Measurements from ENCODE around the gene GALNT8.

Gene GALNT8

DNA sequence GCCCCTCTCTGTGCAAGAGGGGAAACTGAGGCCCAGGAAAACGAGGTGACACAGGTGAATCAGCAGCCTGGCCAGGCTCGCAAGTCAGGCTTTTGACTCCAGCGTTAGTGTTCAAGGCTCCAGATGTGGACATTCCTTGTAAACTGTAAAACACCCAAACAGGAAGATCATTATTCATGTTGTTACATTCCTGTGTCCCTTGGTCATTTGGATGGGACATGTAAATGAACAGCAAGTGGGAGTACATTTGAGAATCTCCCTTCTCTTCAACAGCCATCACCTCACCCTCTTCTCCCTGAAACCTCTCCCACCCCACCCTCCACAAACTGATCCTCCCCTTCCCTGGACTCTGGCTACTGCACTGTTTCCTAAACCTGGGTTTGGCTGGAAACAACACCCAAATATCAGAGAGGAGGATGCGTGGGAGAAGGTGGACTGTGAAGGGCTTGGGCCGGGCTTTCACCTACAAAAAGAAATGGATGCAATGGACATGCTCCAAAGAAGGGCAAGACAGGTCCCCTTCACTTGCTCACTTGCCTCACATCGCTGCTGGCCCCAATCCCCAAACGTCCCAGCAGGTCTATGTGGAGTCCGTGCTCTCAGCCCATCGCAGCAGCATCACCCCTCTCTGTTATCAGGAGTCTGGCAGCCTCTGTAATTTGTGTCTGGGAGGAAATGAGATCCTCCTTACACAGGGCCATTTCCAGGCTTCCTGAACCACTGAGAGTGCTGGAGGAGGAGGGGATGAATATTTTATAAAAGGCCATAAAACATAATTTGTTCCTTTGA lies 76.7 kb downstream of the GALNT8 start:
- no peak for DNase-seq (ENCODE audit: low spot score)

DNA sequence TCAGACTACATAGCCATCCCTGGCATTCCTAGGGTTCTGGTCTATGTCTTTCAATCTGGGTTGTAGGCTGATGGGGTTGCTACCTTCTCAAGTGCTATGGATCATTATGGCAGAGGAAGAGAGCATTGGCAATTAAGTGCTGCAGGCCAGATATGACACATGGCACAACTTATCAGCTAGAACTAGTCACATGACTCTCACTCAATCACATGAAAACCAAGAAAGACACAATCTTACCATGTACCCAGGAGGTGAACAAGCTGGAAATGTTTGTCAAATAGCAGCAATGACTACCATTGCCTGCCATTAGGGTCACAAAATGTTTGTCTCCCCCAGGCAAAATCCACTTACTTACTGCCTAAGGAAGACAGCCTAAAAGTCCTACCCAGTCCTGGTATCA lies 80.4 kb downstream of the GALNT8 start:
- no peak for DNase-seq (ENCODE audit: low spot score)

DNA sequence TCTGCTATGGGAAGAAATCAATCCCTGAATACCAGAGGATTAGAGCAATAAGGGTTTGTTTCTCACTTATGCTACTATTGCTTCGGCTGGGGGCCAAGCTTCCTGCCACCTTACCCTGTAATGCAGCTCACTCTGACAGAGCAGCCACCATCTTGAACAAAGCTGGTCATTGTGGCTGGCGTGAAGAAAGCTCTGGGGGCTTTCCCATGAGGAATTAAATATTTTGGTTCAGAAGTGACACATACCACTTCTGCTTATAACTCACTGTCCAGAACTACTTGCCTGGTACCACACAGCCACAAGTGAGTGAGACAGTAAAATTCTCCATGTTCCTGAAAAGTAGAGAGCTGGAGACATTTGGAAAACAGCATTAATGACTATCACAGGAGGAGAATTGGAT lies 82.6 kb downstream of the GALNT8 start:
- DNase-seq (ENCODE audit: low spot score), result no peak

DNA sequence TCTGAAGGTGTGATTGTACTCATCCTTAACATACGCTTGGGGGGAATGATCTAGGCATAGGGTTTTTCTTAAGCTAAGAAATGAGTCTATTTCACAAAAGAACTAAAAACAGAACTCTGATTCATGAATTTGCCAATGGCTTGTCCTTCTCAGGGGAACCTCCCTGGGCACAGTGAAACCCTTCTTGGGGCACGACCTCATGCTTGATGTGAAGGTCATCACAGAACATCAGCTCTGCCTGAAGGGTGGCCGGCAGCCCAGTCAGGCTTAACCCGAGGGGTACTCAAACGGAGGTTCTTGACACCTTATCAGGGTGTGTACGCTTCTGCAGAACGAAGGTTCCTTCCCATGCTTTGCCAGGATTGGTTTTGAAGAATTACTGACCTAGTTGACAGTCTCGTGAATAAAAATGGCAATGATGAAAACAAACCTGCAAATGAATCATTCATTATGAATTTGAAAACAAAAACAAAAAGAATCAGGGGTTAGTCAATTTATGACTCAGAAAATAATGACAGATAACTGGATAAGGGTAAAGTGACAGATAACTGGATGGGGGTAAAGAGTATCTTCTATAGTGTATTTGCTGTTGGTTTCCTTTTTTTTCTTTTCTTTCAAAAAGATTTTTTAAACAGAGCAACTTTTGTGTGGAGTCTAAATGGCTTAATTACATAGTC lies 86.4 kb downstream of the GALNT8 start:
- no peak for DNase-seq (ENCODE audit: low spot score)

DNA sequence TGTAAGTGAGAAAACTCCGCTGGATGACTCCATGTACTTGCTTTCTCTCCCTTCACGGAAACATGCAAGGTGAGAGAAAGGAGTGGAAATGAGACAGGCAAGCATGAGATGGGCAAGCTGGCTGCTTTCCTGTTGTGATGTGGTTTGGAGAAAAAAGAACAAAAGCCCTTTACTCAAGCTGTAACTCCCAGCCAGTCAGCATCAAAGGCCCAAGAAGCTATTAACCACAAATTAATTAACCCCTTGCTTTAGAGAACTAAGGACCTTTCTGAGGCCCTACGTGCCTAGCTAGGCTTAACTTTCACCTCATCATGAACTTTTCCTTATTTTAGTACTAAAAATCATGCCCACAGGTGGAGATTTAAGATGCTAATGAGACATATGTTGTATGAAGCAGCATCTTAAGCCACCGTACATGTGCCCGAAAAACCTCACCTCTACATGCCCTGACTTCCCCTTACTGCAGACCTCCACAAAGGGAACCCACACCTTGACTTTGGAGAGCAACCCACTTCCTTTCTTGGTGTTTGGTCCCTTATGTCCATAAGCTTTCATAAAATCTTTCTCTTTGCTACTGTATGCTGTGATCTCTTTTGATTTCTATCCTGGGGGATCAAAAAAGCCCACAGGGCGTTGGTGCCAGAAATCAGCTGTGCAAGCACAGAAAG lies 87.0 kb downstream of the GALNT8 start:
- DNase-seq (ENCODE audit: low spot score), result no peak

DNA sequence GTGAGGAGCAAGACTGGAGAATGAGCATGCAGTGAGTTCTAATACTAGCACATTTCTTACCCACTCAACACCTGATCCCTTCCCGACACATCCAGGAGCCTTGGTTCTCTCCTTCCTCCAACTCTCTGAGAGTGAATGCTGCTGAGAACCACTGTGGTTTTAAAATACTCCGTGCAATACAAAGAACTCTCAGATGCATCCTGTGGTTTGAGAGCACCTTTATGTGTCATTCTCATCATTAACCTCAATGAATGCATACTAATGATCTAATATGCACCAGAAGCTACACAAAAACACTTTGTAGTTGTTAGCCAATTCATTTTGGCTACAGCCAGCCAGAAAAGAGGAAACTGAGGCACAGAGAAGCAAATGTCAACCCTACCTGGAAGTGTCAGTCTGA lies 87.6 kb downstream of the GALNT8 start:
- DNase-seq (ENCODE audit: low spot score), result no peak

DNA sequence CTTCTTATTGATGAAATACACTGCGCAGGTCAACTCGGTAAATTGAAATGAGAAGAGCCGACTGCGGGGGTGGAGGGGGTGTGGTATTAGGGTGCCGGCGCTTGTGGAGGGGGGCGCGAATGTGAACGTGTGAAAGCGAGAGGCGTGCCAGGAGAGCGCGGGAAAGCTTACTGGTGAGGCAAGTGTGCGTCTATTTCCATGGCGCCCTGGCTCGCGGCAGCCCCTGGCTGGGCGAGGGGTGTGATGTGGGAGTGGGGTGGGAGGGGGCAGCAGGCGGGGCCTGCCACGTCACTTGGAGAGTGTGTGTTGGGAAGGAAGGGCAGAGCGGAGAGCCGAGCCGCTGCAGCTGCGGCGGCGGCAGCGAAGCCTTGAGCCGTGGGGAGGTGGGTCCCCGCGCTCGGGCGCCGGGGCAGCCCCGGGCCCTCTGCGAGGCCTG lies 88.8 kb downstream of the GALNT8 start:
- no peak for DNase-seq (ENCODE audit: low spot score)

DNA sequence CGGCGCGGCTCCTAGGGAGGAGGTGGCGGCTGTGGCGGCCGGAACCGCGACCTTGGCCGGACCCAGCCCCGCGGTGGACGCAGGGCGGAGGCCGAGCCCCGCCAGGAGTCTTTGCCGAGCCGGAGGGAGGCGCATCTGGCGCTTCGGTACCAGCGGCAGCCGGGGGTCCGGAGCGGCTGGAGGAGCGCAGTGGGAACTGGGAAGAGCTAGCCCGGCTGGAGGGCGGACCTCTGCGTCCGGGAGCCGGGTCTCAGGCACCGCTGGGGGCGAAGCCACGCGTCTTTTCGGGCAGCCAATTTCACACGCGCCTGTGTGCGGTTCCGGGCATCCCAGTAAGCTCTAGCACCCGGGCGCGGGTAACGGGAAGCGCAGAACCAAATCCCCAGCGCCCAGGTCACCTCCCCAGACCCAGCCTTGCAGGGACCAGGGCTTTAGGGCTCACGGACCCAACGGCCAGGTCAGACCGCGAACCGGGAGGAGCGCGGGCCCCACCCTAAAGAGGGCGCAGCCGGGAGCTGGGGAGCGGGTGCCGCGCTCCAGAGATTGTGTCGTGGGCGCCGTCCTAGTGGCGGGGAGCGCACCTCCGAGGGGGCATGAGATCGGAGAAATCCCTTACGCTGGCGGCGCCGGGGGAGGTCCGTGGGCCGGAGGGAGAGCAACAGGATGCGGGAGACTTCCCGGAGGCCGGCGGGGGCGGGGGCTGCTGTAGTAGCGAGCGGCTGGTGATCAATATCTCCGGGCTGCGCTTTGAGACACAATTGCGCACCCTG lies 89.4 kb downstream of the GALNT8 start:
- no peak for DNase-seq (ENCODE audit: low spot score)

DNA sequence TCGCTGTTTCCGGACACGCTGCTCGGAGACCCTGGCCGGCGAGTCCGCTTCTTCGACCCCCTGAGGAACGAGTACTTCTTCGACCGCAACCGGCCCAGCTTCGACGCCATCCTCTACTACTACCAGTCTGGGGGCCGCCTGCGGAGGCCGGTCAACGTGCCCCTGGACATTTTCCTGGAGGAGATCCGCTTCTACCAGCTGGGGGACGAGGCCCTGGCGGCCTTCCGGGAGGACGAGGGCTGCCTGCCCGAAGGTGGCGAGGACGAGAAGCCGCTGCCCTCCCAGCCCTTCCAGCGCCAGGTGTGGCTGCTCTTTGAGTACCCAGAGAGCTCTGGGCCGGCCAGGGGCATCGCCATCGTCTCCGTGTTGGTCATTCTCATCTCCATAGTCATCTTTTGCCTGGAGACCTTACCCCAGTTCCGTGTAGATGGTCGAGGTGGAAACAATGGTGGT lies 90.0 kb downstream of the GALNT8 start:
- DNase-seq (ENCODE audit: low spot score), result no peak

DNA sequence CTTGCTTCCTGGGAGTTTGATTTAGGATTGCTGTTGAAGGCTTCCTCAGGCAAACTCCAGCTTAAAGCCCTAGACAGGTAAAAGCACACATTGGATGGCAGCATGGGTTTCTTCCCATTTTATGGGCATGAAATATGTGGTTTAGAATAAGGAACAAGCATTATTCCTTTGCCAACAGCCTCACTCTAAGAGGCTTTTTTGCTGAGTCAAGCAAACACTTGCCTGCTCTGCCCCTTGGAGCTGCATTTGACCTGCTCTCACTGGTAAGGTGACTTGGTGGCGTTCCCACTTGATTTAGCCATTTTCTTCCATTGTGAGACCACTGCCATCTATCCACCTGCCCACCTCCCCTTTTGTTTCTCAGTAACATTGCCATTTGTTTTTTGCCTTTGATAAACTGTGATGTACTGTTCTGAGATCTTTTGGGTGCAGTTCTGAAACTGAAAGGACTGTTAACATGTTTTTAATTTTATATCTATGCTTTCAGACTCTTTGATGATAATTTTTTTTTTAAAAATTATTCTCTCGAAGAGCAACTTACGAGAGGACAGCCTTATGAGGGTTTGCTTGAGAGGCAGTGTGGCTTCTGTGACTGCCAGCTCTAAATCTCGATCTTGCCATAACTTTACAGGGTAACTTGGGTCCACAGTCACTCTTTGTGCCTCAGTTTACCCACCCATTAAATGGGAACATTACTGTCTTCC lies 92.6 kb downstream of the GALNT8 start:
- DNase-seq (ENCODE audit: low spot score), result no peak

DNA sequence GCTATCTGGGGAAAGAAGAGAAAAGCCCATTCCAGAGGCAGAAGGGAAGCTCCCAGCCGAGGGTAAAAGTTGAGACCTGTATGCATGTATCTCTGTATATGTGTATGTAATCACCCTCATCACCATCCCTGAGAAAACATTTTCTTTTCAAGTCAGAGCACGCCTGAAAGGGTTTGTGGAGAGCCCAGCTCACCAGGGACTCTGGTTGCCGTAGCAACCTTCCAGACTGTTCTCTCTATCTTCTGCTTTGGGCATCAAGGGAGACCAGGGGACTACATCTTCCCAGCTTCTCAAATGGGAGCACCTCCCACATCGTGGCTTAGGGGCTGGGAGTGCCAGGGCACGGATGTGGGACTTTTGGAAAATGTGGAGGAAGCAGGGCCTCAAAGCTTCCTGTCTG lies 93.5 kb downstream of the GALNT8 start:
- DNase-seq (ENCODE audit: low spot score), result no peak

DNA sequence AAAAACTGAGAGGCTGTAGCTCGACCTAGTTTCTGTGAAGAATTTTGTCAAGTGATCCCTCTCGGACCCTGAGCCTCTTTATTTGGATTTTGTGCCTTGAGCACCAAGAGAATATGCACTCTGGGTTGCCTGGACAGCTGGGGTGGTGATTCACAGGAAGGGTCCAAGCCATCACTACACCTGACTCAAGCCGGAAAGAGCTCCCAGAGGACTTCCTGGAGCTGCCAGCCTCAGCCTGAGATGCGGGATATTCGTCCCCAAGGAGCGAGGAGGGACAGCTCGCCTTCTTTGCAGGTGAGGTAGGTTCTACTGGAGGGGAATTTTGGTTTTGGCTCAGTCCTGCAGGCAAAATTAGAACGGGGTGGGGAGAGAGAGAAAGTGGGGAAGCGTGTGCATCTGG lies 94.3 kb downstream of the GALNT8 start:
- DNase-seq (ENCODE audit: low spot score), result no peak

DNA sequence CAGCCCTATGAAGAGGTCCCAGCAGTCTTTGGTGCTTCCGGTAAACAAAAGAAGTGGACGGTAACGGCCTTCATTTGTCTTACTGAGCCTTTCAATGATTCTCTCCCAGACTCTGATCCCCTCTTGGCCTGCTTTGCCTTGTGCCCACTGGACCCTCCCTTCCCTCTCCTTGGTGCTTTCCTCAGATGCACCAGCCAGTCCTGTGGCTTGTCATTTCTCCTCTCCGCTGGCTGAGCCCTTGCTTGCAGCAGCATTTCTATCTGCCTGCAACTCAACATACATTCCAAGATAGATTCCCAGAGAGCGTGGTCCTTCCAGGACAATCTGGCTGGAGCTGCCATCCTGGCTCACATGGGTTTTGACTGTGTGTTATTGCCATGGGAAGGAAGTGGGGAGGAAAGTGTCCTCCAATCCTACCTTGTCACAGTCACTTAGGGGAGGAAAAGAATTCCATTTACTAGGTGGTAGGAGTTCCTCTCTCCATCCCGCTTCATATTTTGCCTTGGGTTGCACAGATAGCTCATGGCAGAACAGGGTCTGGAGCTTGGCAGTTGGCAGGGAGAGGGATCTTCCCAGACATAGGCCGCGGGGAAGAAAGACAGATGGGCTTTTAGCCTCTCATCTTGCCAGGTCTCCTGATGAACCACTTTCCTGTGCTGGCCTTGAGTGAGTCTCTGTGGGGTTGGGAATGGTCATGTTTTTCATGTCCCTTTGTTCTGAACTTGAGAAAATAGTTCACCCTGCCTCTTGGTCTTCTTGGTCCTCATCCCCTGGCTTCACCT lies 96.7 kb downstream of the GALNT8 start:
- DNase-seq (ENCODE audit: low spot score), result peak; percentile 78

DNA sequence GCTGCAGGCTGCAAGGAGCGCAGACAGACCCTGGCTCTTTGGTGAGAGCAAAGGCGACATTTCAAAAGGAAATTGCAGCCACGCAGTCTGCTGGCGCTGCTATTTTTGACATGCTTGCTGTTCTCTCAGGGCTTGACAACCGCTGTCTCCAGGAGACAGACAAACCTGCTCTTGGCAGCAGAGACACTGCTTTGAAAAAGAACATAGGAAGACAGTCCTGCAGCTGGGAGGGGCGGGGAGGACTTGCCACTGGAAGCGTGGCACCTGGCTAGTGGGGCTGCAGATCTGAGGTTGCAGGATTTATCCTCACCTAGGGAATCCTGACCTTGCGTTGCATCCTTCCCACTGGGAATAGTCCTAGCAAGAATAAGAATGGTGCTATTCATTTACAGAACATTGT lies 97.7 kb downstream of the GALNT8 start:
- no peak for DNase-seq (ENCODE audit: low spot score)

DNA sequence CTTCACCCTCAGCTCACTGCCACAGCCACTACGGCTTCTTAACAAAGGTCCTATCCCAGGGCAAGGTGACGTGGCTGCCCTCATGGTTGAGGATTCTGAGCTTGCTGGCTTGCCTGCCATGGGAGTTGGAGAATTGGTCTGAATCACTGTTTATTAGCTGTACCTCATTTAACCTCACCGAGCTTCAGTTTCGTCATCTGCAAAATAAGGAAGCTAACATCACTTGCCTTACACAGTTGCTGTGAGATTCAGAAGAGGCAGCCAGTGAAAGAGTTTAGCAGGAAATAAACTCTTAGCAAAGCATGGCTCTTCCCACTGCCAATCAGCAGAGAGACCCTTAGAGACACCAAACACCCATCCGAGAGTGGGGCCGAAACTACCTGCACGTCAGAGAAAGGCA lies 99.5 kb downstream of the GALNT8 start:
- no peak for DNase-seq (ENCODE audit: low spot score)

DNA sequence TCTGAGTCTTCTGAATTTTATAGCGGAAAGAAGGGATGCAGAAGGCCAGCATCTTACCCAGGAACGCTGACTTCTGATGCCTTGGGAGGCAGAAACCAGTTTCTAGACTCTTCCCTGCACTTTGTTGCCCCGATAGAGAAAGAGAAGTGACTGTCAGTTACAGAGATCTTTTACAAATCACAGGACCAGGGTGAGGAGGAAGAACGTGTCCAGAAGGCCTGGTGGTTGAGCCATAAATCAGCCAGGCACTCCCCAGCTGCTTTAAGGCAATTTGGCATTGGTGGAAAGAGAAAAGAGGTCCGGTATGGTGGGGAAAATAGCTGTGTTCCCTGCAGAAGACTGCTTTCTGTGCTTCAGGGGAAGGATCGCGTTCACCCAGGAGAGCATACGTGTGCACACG lies 100.8 kb downstream of the GALNT8 start:
- no peak for DNase-seq (ENCODE audit: low spot score)
